HepG2 (cell line): ENCODE results near the gene KIF26B. TPM values are rescaled to one million over a fixed set of nuclear protein-coding genes. Genes with fewer than 3 reads are reported as not detected.

ENCODE experiments used
- ATAC-seq: fragments of 200-7000 bp; cut with Tn5 transposase; 3 replicates; pipeline ENCODE4 v1.9.1; 2020; ENCODE audit warnings: mild to moderate bottlenecking, moderate library complexity
- BruUV-seq: library from RNA; stranded (reverse); fragments of 400-500 nt; replicated peaks from 2 replicates; lab custom pipeline; 2021; lab: Mats Ljungman, UMichigan
- CTCF ChIA-PET: fragments of 300-600 bp; formaldehyde crosslinking; extraction: SDS; loops from one replicate; lab custom pipeline; 2021; ENCODE audit warnings: low total read pairs, inconsistent platforms, low intra/inter-chr PET ratio; lab: Yijun Ruan, JAX
- POLR2A ChIA-PET: fragments of 350-600 bp; sonication (Branson Sonifier 250); formaldehyde crosslinking; loops from one replicate; lab custom pipeline; 2020; ENCODE audit warnings: antibody characterized with exemption, inconsistent platforms; lab: Yijun Ruan, JAX
- DNase-seq: peaks from one replicate; pipeline ENCODE4 v3.0.0-alpha.2; 2015; ENCODE audit warnings: low spot score
- FAIRE-seq: peaks from 3 replicates; lab custom pipeline; 2011; peaks lifted over from hg19 to GRCh38; lab: Jason Lieb, UNC
- H2AFZ ChIP-seq: one replicate; pipeline ENCODE4 v1.6.1; 2011; ENCODE audit warnings: low read length, inconsistent platforms
- H3K27ac ChIP-seq: fragments of 300-600 bp; 3 replicates; pipeline ENCODE4 v1.8.0; 2011; ENCODE audit warnings: mixed run types, mild to moderate bottlenecking, mixed read lengths, low read length, inconsistent platforms; ENCODE audit not compliant: insufficient read depth; ENCODE audit errors: extremely low read length
- H3K27me3 ChIP-seq, 2 experiments: fragments of 200-600 bp in 1 of 2; 2 replicates in 1 of 2; 3 replicates in 1 of 2; pipeline versions ENCODE4 v1.6.0 to v1.8.0; 2011; ENCODE audit warnings: low read length in 2 of 2, mild to moderate bottlenecking in 2 of 2, moderate library complexity in 2 of 2, inconsistent platforms in 1 of 2; ENCODE audit not compliant: insufficient read depth in 2 of 2, control insufficient read depth in 1 of 2
- H3K36me3 ChIP-seq, 2 experiments: fragments of 200-600 bp in 1 of 2; replicated peaks in 1 of 2; 2 replicates in 1 of 2; 3 replicates in 1 of 2; pipeline versions ENCODE4 v1.5.1 to v1.8.0; 2011; ENCODE audit warnings: low read length in 2 of 2, inconsistent platforms in 1 of 2; ENCODE audit not compliant: insufficient read depth in 2 of 2, control insufficient read depth in 1 of 2
- H3K4me1 ChIP-seq: 2 replicates; pipeline ENCODE4 v1.5.1; 2012; ENCODE audit warnings: low read length, inconsistent platforms; ENCODE audit not compliant: insufficient read depth
- H3K4me2 ChIP-seq: 2 replicates; pipeline ENCODE4 v1.6.0; 2011; ENCODE audit warnings: low read depth, low read length, inconsistent platforms
- H3K4me3 ChIP-seq, 3 experiments: fragments of 200-600 bp in 1 of 3; sonication (generic), shearing (Covaris generic) in 1 of 3; replicated peaks in 1 of 3; 2 replicates each; pipeline ENCODE4 v1.5.1; 2011 to 2016; ENCODE audit warnings: low read length in 3 of 3, inconsistent platforms in 2 of 3, low read depth in 2 of 3, mild to moderate bottlenecking in 2 of 3, control low read depth in 1 of 3, mixed read lengths in 1 of 3; ENCODE audit not compliant: insufficient read depth in 1 of 3
- H3K79me2 ChIP-seq: one replicate; pipeline ENCODE4 v1.6.1; 2011; ENCODE audit warnings: low read length, inconsistent platforms; ENCODE audit not compliant: insufficient read depth
- H3K9ac ChIP-seq: 2 replicates; pipeline ENCODE4 v1.6.0; 2011; ENCODE audit warnings: mild to moderate bottlenecking, low read depth, low read length, inconsistent platforms; ENCODE audit not compliant: insufficient read depth
- H3K9me3 ChIP-seq: 2 replicates; pipeline ENCODE4 v1.5.1; 2012; ENCODE audit warnings: mild to moderate bottlenecking, low read length
- H4K20me1 ChIP-seq: 2 replicates; pipeline ENCODE4 v1.6.0; 2011; ENCODE audit warnings: inconsistent platforms, mild to moderate bottlenecking, low read length, moderate library complexity; ENCODE audit not compliant: insufficient read depth
- NR2F2 ChIP-seq: IDR thresholded peaks from 2 replicates; pipeline ENCODE4 v1.6.1; 2012; ENCODE audit warnings: low read depth, inconsistent platforms, borderline replicate concordance
- RCOR2 ChIP-seq: IDR thresholded peaks from 2 replicates; pipeline ENCODE4 v1.6.1; 2016; ENCODE audit warnings: missing biosample characterization, missing genetic modification reagents
- ZBTB40 ChIP-seq, 2 experiments: fragments of 450-650 bp in 1 of 2; sonication (generic) in 1 of 2; formaldehyde crosslinking in 1 of 2; IDR thresholded peaks; 2 replicates each; pipeline versions ENCODE4 v1.6.1 to v1.8.0; 2016 to 2022; ENCODE audit warnings: antibody characterized with exemption in 1 of 2, mild to moderate bottlenecking in 1 of 2, missing genetic modification reagents in 1 of 2
- ZNF510 ChIP-seq: sonication (generic); formaldehyde crosslinking; IDR thresholded peaks from 2 replicates; pipeline ENCODE4 v1.4.0; 2020; ENCODE audit warnings: low read depth, mild to moderate bottlenecking, missing genetic modification reagents
- ZNF670 ChIP-seq: sonication (generic); formaldehyde crosslinking; IDR thresholded peaks from 2 replicates; pipeline ENCODE4 v1.8.0; 2022; ENCODE audit warnings: mild to moderate bottlenecking, missing genetic modification reagents, borderline replicate concordance
- WGBS: methylation state at CpG from one replicate; pipeline ENCODE4 v1.1.6; 2017; ENCODE audit warnings: low lambda C conversion rate; 5-methylcytosine and 5-hydroxymethylcytosine counted together
- in situ Hi-C: cut with HindIII; loops from 2 replicates; pipeline ENCODE4 v1.10.0; 2017; ENCODE audit warnings: low pct_unique_long_range_greater_than_20kb; ENCODE audit not compliant: extremely low pct_ligation_motif_present
- intact Hi-C: fragments of 100-400 bp; cut with micrococcal nuclease; formaldehyde crosslinking; loops from one replicate; pipeline ENCODE4 v1.10.0; 2022; ENCODE audit not compliant: unreplicated experiment
- polyA plus RNA-seq, 8 experiments: library from polyadenylated mRNA; depleted of rRNA in 3 of 8; stranded (reverse) in 7 of 8; unstranded in 1 of 8; fragments of >200 nt; fragmentation: Illumina TruSeq in 4 of 8; extraction: Trizol in 4 of 8; gene quantifications; 2 replicates each; pipeline versions ENCODE4 v1.2.1 to v1.2.3, GENCODE V29; 2011 to 2016; ENCODE audit warnings: low read depth in 4 of 8, missing spikeins in 1 of 8, mixed read lengths in 1 of 8; ENCODE audit not compliant: insufficient read depth in 1 of 8
- total RNA-seq, 5 experiments: library from RNA; depleted of rRNA; stranded (reverse); fragments of >200 nt; fragmentation: Illumina TruSeq; extraction: Trizol; gene quantifications; 2 replicates each; pipeline ENCODE4 v1.2.3, GENCODE V29; 2016; ENCODE audit warnings: low read depth in 1 of 5

KIF26B gene
- total and polyA plus RNA-seq, 2 of the 13 experiments (the other 11 are each of a cell fraction or from before 2014, with no cell fraction given), result 0.08 to 0.09 TPM

DNA sequence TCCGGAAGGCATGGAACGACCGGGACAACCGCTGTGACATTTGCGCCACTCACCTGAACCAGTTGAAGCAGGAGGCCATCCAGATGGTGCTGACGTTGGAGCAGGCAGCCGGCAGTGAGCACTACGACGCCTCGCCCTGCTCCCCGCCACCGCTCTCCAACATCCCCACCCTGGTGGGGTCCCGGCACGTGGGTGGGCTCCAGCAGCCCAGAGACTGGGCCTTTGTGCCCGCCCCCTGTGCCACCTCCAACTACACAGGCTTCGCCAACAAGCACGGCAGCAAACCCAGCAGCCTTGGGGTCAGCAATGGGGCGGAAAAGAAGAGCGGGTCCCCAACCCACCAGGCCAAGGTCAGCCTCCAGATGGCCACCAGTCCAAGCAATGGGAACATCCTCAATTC lies 212.1 kb downstream of the KIF26B start:
- H3K27me3 ChIP-seq, result no peaks in the 10 kb centered on the region

GRCh38 chr1:245370175-245370825 lies 215.5 kb downstream of the KIF26B start:
- no peak for TF ChIP-seq RCOR2 (CRISPR knock-in tag)
- peak; percentile 73 for TF ChIP-seq ZBTB40 (IDR thresholded peaks at IDR 0.05)
- no peak for TF ChIP-seq ZBTB40 (CRISPR knock-in tag; IDR thresholded peaks at IDR 0.05)
- intact Hi-C loops (no loop called here), in situ Hi-C loops (no loop called here)
- H2AFZ ChIP-seq, result no peak overlapping the region
- BruUV-seq, result no TSS peak
- CTCF ChIA-PET, result no interaction called here
- no peaks in the 10 kb centered on the region for H3K9me3 ChIP-seq
- DNase-seq (no peak), FAIRE-seq (no peak), ATAC-seq (no peak)
- POLR2A ChIA-PET, result no interaction called here
- H4K20me1 ChIP-seq, result no peaks in the 10 kb centered on the region
- H3K4me1 ChIP-seq, result peaks cover 7% of the 10 kb centered on the region; the same call in 1 of the 2 replicates
- H3K27ac ChIP-seq, result no peak overlapping the region
- 71% methylated on average over 15 of the region's 15 CpGs for WGBS
- no peaks in the 10 kb centered on the region for H3K79me2 ChIP-seq
- no peaks in the 10 kb centered on the region for H3K36me3 ChIP-seq
- H3K4me2 ChIP-seq, result no peak overlapping the region
- H3K27me3 ChIP-seq, result no peaks in the 10 kb centered on the region; a peak in 1 of 5 replicates
- no peak overlapping the region for H3K9ac ChIP-seq
- H3K4me3 ChIP-seq, result no peak overlapping the region

More for the DNA sequence above, 212.1 kb downstream of the KIF26B start:
- Histone ChIP-seq H3K9me3 (no peaks in the 10 kb centered on the region), H3K27ac (no peak overlapping the region), H3K4me1 (peaks cover 19% of the 10 kb centered on the region; the same call in 1 of the 2 replicates), H3K79me2 (no peaks in the 10 kb centered on the region), H3K4me2 (no peak overlapping the region), H4K20me1 (no peaks in the 10 kb centered on the region), H3K9ac (no peak overlapping the region), H3K36me3 (no peaks in the 10 kb centered on the region), H3K4me3 (no peak overlapping the region), H2AFZ (no peak overlapping the region)
- CTCF ChIA-PET, result no interaction called here
- TF ChIP-seq NR2F2 (no peak), ZNF670 (CRISPR knock-in tag) (no peak), ZNF510 (CRISPR knock-in tag) (no peak)
- WGBS, result 84% methylated on average over 9 of the region's 19 CpGs
- DNase-seq (no peak), FAIRE-seq (no peak), ATAC-seq (no peak)
- POLR2A ChIA-PET, result no interaction called here
- intact Hi-C loops, result no loop called here
- in situ Hi-C loops, result no loop called here
- no TSS peak for BruUV-seq
